SKM-1 treated with dmso at 0.1 percent for 144 hours (cell line): ENCODE results near the gene CD209.
A peak's percentile ranks its signal among the peaks of the same experiment; 100 is the strongest.
"Not testable (repeated sequence)": the region's sequence is repeated elsewhere in the genome, so short reads cannot be mapped to it uniquely, and the experiment has no call there.

Source experiments
- DNase-seq: peaks from one replicate; lab custom pipeline; 2025; ENCODE audit not compliant: unreplicated experiment; lab: John Stamatoyannopoulos, UW

The CD209 gene, protein sequence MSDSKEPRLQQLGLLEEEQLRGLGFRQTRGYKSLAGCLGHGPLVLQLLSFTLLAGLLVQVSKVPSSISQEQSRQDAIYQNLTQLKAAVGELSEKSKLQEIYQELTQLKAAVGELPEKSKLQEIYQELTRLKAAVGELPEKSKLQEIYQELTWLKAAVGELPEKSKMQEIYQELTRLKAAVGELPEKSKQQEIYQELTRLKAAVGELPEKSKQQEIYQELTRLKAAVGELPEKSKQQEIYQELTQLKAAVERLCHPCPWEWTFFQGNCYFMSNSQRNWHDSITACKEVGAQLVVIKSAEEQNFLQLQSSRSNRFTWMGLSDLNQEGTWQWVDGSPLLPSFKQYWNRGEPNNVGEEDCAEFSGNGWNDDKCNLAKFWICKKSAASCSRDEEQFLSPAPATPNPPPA

GRCh38 chr19:7746903-7747884 is at the start of gene CD209:
TSS of gene CD209 (minus strand) at chr19:7747534. CDS start at chr19:7747511, 23 bp downstream.
- DNase-seq, result peak; percentile 10

DNA sequence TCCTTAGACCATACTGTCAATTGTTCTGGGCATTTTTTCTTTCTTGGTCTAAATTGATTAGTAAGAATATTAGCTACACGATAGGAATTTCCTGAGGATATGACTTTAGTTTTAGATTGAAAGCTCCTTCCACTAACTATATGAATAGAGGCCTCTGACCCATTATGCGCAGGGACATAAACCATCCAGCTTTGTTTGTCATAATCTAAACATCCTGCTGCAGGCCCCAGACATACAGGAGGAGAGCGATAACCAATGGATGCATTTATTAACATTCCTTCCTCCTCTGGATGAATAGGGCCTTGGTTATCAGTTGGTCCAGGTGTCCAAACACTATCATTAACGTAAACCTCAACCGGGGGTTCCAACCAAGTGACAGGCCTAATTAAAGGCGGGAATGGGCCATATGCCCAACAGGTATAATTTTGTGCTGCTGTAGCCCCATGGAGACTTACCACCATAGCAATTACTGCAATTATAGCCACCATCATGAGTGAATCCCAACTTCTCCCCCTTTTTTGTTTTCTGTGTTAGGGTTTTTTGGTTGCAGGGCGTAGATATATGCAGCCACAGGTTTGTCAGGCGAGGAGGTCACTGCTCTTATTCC is 48.3 kb upstream of the CD209 start:
- DNase-seq, result no peak

DNA sequence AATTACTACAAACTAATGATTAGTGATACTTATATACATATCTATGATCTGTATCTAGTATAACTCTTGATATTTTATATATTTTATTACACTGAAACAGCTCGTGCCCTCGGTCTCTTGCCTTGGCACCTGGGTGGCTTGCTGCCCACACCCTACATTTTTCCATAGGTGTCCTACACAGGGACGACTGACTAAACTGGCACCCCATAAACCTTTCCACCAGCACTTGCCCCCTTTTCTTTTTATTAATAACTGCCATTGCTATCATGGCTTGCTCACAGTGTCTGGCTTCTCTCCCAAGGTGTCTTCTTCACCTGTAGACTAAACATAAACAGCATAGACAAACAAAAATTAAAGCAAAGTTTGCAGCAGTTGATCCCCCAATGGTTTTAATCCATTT is 46.2 kb upstream of the CD209 start:
- DNase-seq, result no peak

GRCh38 chr19:7792701-7793100 is 45.4 kb upstream of the CD209 start:
- not testable (repeated sequence) for DNase-seq

GRCh38 chr19:7792281-7792680 is 44.9 kb upstream of the CD209 start:
- DNase-seq, result no peak

DNA sequence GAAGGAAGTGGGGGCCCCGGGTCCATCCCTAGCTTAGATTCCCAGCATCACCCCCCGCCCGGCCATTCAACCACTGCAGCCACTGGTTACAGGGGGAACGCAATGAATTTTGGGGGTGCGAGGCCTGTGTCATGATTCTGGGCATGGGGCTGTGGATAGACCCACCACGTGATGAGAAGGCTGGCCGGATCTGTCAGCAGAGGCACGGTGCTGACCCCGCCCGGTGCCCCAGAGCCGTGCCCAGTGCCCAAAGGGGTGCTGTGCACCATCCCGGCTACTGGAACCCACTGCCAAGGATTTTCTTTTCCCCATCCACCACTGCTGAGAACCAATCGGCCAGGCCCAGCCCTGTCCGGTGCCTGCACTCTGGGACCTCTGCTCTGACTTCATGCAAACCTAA is 43.1 kb upstream of the CD209 start:
- DNase-seq, result no peak

- no peak for DNase-seq
Measured at GRCh38 chr19:7789447-7789846, 42.1 kb upstream of the CD209 start.

GRCh38 chr19:7788933-7789323 is 41.6 kb upstream of the CD209 start:
- no peak for DNase-seq

DNA sequence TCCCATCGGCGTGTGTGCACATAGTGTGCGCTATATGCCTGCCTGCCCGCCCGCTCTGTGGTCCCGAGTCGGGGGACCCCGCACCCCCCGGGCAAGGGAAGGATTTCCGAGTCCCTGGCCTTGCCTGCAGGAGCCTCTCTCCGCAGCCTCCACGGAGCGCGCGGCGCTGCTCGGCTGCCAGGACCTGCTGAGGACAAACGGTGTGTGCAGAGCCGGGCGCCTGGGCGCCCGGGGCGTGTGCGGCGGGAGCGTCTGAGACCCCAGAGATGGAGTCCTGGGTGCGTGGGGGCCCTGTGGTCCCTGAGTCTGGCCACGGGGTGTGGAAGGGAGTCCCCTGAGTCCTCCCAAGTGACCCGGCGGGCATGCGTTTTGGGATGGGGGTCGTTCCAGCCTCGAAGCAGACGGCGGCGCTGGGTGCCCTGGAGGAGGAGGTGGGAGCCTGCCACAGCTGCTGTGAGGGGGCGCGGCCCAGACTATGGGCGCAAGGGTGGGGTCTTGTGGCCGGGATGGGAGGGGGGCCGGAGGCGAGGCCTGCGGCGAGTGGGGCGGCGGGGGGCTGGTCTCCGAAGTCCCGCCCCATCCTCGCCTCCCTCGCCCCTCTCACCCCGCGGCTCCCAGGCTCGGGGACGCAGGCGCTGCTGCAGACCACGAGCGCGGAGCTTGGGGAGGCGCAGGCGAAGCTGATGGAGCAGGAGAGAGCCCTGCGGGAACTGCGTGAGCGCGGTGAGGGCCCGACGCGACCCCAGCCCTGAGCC is 41.0 kb upstream of the CD209 start:
- no peak for DNase-seq

DNA sequence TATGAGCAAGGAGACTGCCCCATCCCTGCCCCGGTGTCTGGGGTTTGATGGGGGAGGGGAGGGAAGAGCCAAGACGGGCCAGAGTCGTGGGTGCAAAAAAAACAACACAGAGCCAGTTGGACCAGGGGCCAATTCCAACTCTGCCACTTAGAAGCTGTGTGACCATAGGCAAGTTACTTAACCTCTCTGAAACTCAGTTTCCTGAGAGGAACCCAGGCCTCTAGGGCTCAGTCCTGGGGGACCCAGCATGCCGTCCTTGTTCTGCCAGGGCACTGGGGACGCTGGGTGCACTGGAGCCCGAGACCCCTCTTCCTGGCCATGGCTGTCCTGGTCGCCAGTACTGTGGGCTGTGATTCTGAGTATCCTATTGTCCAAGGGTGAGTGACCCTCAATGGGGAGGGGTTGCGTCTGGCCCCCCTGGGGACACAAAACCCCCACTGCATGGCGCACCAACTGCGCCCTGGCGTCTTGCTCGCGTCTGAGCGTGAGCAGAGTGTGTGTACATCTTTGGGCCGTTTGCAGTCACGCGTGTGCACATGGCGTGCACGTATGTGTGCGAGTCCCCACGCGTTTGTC is 40.4 kb upstream of the CD209 start:
- DNase-seq, result no peak

GRCh38 chr19:7787141-7787540 is 39.8 kb upstream of the CD209 start:
- no peak for DNase-seq

DNA sequence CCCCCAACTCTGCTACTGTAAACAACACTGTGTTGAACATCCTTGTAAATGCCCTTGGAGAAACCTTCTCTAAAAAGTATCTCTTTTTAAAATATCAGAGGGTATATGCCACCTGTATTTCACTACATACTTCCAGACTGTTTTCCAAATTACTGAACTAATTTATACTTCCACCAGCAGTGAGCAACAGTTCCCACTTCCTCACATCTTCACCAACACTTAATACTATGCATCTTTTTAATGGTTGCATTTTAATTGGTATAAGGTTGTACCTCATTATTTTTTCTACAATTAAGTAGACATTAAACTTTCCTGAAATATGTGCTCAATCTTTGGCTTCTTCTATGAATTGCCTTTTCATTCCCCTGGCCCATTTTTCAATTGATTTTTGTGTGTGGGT is 37.5 kb upstream of the CD209 start:
- DNase-seq, result no peak

DNA sequence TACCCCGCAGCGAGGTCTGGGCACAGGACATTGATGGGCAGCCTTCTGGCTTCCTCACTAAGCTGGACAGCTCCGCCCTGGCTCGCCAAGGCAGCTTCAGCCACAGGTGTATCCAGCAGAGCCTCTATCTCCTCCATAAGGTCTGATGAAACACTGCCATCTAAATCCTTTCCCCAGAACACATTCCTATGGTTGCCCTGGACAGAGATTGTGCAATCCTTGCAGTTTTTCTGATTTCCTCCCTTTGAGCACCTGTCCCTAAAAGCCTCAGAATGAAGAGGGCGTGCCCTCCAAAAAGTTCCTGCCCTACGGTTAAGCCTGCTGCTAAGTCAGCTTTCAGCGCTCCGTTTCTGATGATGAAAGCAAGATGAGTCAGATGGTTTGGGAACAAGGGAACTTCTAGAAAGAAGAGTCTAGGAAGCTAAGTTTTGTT is 36.7 kb upstream of the CD209 start:
- peak; percentile 49 for DNase-seq

DNA sequence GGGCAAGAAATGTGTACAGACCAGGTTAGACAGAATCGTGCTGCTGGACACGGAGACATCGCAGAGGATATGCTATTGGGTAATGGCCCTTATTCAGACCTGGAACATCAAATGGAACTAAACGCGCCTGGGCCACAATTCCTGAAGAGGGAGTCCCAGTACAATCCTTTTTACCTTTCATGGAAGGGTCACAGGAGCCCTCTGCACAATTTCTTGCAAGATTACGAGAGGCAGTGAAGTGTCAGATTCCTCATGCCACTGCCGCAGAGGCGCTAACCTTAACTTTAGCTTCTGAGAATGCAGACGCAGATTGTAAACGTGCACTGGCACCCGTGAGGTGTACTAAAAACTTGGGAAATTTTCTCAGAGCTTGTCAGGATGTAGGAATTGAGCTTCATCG is 33.8 kb upstream of the CD209 start:
- no peak for DNase-seq

DNA sequence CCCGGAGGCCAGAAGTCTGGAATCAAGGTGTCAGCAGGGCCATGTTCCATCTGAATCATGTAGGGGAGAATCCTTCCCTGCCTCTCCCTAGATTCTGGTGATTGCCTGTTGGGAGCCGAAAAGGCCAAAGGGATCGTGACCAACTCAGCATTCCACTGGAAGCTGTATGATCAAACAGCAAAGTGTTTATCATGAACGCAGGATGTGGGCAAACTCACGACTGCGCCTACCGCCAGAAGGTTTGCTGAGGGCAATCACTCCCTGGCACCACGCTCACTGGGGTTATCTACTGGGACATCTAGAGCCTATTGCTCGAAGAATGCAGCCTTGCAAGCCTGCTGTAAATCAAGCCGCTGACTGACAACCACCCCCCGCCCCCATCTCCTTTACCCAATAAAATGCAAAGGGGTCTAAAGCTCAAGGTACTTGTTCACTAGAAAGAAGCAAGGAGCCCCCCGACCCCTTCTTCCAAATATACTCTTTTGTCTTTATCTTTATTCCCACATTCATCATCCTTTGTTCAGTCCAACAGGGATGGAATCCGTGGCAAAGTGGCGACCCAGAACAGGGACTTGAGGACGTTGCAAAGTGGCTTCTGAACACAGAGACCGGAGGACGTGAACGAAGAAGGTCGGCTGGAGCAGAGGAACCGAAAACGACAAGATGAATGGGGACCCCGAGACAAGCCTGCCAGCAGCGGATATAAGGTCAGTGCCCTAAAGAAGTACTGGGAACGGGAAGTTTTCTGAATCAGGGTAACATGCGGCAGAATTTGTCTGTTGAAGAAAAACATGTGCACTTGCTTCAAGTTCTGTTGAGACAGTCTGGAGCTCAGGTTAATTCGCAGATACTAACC is 32.5 kb upstream of the CD209 start:
- DNase-seq, result no peak

GRCh38 chr19:7778081-7778480 is 30.7 kb upstream of the CD209 start:
- DNase-seq, result peak; percentile 1

DNA sequence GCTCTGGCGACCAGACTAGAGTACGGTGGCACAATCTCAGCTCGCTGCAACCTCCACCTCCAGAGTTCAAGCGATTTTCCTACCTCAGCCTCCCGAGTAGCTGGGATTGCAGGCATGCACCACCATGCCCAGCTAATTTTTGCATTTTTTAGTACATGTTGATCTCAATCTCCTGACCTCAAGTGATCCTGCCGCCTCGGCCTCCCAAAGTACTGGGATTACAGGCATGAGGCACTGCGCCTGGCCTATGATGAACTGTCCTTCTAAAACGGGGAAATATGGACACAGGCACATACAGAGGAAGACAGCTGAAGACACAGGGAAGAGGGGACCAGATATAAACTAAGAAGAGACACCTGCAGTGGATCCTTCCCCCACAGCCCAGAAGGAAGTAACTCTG is 28.4 kb upstream of the CD209 start:
- no peak for DNase-seq

GRCh38 chr19:7773841-7774240 is 26.5 kb upstream of the CD209 start:
- no peak for DNase-seq

DNA sequence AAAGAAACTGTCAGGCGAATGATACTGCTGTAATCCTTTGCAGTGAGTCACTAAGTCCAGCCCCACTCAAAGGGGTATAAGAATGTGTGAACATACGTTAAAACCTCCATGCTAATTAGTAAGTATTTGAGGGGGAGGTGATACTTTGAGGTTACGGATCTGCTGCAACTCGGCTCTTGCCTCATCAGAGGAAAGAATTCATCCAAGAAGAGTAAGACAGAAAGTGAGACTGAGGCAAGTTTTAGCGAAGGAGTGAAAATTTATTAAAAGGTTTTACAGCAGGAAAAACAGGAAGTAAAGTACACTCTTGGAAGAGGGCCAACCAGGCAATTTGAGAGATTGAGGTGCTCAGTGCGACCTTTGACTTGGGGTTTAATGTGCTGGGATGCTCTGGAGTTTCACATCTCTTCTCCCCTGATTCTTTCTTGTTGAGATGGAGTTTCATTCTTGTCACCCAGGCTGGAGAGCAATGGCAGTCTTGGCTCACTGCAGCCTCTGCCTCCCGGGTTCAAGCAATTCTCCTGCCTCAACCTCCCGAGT is 25.5 kb upstream of the CD209 start:
- DNase-seq, result peak; percentile 87
